GM19193 (cell line): Measurements from ENCODE around the gene CDV3.

Source experiments
- POLR2A ChIP-seq: IDR thresholded peaks from 4 replicates; pipeline ENCODE4 v1.6.1; 2011; ENCODE audit not compliant: insufficient read depth, insufficient read length; ENCODE audit errors: extremely low read depth

Gene CDV3

GRCh38 chr3:133562376-133562775 is 11.1 kb upstream of the CDV3 start:
- no peak for TF ChIP-seq POLR2A

- TF ChIP-seq POLR2A = no peak
These were observed 10.3 kb upstream of the CDV3 start for GRCh38 chr3:133563186-133563591.

GRCh38 chr3:133563816-133564215 is 9.7 kb upstream of the CDV3 start:
- no peak for TF ChIP-seq POLR2A

- no peak for TF ChIP-seq POLR2A
These were observed 5.0 kb upstream of the CDV3 start for GRCh38 chr3:133568294-133569014.

GRCh38 chr3:133570139-133570936 is 3.1 kb upstream of the CDV3 start:
- TF ChIP-seq POLR2A = no peak

GRCh38 chr3:133570937-133571320 is 2.6 kb upstream of the CDV3 start:
- no peak for TF ChIP-seq POLR2A

- TF ChIP-seq POLR2A = no peak
These were observed 1.1 kb upstream of the CDV3 start for GRCh38 chr3:133572158-133573053.

GRCh38 chr3:133573054-133573628 is 345 bp upstream of the CDV3 start:
- peak; percentile 61 for TF ChIP-seq POLR2A

- TF ChIP-seq POLR2A = peak; percentile 69
These were observed 885 bp downstream of the CDV3 start for GRCh38 chr3:133574260-133574881.

GRCh38 chr3:133575086-133575485 is 1.6 kb downstream of the CDV3 start:
- TF ChIP-seq POLR2A = no peak

GRCh38 chr3:133576169-133576568 is 2.7 kb downstream of the CDV3 start:
- TF ChIP-seq POLR2A = no peak

- no peak for TF ChIP-seq POLR2A
These were observed 5.2 kb downstream of the CDV3 start for GRCh38 chr3:133578548-133579191.

- TF ChIP-seq POLR2A = no peak
These were observed 9.9 kb downstream of the CDV3 start for GRCh38 chr3:133583396-133583795.

- no peak for TF ChIP-seq POLR2A
These were observed 14.5 kb downstream of the CDV3 start for GRCh38 chr3:133588035-133588434.
